BJ (cell line): ENCODE data around the gene CHKA. TPM values are rescaled to one million over a fixed set of nuclear protein-coding genes. Genes with fewer than 3 reads are reported as not detected.

Experiments used
- CTCF ChIA-PET: fragments of 350-600 bp; formaldehyde crosslinking; extraction: SDS; loops from one replicate; lab custom pipeline; 2021; ENCODE audit warnings: antibody characterized with exemption, inconsistent platforms; lab: Yijun Ruan, JAX
- POLR2A ChIA-PET: fragments of 300-600 bp; sonication (Branson Sonifier 250); formaldehyde crosslinking; extraction: SDS; loops from one replicate; lab custom pipeline; 2021; ENCODE audit warnings: antibody characterized with exemption; lab: Charles Lee
- DNase-seq: peaks from one replicate; pipeline ENCODE4 v3.0.0-alpha.2; 2011; ENCODE audit warnings: low read depth
- H3K27me3 ChIP-seq: 2 replicates; pipeline ENCODE4 v1.6.0; 2011; ENCODE audit warnings: low read length; ENCODE audit not compliant: control insufficient read depth, insufficient read depth
- H3K36me3 ChIP-seq: 2 replicates; pipeline ENCODE4 v1.5.1; 2011; ENCODE audit warnings: low read length; ENCODE audit not compliant: control insufficient read depth, insufficient read depth
- H3K4me3 ChIP-seq: 2 replicates; pipeline ENCODE4 v1.5.1; 2011; ENCODE audit warnings: low read depth, mild to moderate bottlenecking, control low read depth, low read length
- CTCF ChIP-seq: IDR thresholded peaks from 2 replicates; pipeline ENCODE4 v1.5.1; 2011; ENCODE audit warnings: low read depth, mild to moderate bottlenecking, control low read depth, inconsistent platforms, low read length, moderate library complexity; ENCODE audit not compliant: insufficient read depth
- polyA plus RNA-seq: library from polyadenylated mRNA; depleted of rRNA; stranded (reverse); fragments of >200 nt; gene quantifications from 2 replicates; pipeline ENCODE4 v1.2.3, GENCODE V29; 2011

Gene CHKA
- polyA plus RNA-seq, 1 experiment: 5.9 TPM

DNA sequence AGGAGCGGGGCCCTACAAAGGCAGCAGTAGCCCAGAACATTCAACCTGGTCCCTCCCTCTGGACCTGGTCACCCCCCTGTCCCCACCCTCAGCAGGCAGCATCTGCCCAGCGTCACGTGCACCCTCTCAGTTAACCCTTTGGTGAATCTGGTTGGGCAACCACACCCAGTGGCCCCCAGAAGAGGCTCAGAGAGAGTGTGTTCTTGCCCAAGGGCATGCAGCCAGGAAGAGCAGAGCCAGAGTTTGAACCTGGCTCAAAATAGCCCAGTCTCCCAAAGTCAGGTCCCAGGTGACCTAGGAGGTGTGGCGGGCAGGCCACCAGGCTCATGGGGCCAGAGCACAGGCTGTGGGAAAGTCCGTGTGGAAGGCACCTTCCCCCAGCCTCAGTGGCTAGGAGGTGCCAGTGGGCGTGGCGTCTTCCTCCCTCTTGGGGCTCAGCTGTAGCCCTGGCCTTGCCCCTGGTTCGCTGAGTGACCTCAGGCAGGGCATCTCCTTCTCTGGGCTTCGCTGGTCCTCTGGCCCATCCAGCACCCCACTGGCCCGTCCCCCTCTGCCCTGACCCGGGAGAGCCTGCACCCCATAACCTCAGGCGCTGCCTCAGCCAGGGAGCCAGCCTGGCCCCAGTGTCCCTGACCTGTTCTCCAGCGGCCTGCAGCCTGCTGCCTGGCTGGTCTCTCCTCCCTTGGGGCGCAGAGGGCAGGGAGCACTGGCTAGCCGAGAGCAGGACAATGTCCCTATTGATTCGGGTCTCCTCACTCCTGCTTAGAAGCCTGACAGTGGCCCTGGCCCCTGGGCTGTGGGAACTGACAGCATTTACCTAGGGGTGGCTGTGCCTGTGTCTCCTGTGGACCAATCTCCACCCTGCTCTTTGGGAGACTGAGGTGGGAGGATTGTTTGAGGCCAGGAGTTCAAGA is 104.0 kb downstream of the CHKA start:
- ChIA-PET CTCF (no interaction called here), POLR2A (no interaction called here)
- DNase-seq: no peak
- Histone ChIP-seq H3K27me3 (no peaks in the 10 kb centered on the region), H3K36me3 (peaks cover 2% of the 10 kb centered on the region), H3K4me3 (no peak overlapping the region)
- TF ChIP-seq CTCF: no peak

DNA sequence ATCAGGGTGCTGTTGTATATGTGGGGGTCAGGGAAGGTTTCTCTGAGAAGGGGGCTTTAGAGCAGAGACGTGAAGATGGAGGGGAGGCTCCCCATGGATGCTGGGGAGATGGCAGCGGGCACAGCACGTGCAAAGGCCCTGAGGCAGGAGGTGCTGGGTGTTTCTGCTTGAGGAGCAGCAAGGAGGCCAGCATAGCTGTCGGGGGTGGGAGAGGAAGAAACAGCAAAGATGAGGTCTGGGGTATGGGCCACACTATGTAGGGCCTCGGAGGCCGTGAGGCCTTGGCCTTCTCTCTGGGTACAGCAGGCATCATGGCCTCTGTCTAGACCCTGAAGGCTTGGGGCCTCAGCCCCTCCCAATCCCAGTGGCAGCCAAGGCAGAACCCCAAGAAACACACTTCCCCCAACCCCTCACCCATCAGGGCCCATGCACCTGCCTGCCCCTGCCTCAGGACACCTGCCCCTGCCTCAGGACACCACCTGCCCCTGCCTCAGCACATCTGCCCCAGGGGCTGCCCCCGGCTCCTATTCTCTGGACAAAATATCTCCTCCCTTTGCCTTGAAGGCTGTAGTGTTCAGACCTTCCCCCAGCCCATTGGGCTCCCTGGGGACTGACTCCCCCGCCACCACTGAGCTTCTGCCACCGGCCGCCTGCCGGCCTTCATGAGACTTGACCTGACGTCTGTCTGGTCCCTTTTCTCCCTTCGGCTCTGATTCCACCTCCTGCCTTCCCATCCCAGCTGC is 104.9 kb downstream of the CHKA start:
- peaks cover 1% of the 10 kb centered on the region; the same call in 1 of the 2 replicates for H3K36me3 ChIP-seq
- no peak for TF ChIP-seq CTCF
- no peaks in the 10 kb centered on the region for H3K27me3 ChIP-seq
- POLR2A ChIA-PET: no interaction called here
- no peak overlapping the region for H3K4me3 ChIP-seq
- CTCF ChIA-PET: no interaction called here
- DNase-seq: no peak

DNA sequence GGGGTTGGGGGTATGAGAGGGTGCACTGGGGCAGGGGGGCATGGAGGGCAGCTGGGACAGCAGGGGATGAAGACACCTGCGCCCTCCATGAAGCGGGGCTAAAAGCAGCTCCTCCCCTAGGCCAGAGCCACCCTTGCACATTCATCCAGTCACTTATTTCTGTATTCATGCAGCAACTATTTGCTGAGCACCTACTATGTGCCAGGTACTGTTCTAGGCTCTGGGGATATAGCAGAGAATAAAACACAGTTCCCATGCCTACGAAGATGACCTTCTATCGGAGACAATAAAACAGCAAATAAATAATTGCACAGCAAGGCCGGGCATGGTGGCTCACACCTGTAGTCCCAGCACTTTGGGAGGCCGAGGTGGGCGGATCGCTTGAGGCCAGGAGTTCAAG is 105.7 kb downstream of the CHKA start:
- CTCF ChIA-PET: interaction anchor here (0.8 to 2.6 kb wide), 5 partner anchors 10 to 194 kb away, joined by 3 to 7 read pairs (median 3); no protein-coding TSS in a partner anchor
- TF ChIP-seq CTCF: no peak
- H3K4me3 ChIP-seq: no peak overlapping the region

GRCh38 chr11:68014947-68015447 is 106.2 kb downstream of the CHKA start:
- no peak for TF ChIP-seq CTCF
- ChIA-PET CTCF (interaction anchor here (0.8 to 2.6 kb wide), 5 partner anchors 10 to 194 kb away, joined by 3 to 7 read pairs (median 3); no protein-coding TSS in a partner anchor), POLR2A (no interaction called here)

More for the DNA sequence above, 105.7 kb downstream of the CHKA start:
- H3K27me3 ChIP-seq: no peaks in the 10 kb centered on the region
- POLR2A ChIA-PET: no interaction called here
- H3K36me3 ChIP-seq: peaks cover 1% of the 10 kb centered on the region; the same call in 1 of the 2 replicates
- DNase-seq: no peak

More at GRCh38 chr11:68014947-68015447, 106.2 kb downstream of the CHKA start:
- no peak overlapping the region for H3K4me3 ChIP-seq
- DNase-seq: no peak
- H3K27me3 ChIP-seq: no peaks in the 10 kb centered on the region
- H3K36me3 ChIP-seq: no peaks in the 10 kb centered on the region; the same call in 1 of the 2 replicates
